HL-60 (cell line): ENCODE results near the gene FBXW4.

Source experiments
- TF ChIP-seq, protein P1 (sequence below): IDR thresholded peaks from one replicate; pipeline ENCODE4 v1.5.1; 2011; ENCODE audit warnings: low read length, control low read depth, inconsistent platforms; ENCODE audit not compliant: insufficient read depth
- TF ChIP-seq, protein P2 (sequence below): IDR thresholded peaks from 2 replicates; pipeline ENCODE4 v1.6.1; 2012; ENCODE audit warnings: low read depth; ENCODE audit not compliant: insufficient replicate concordance

DNA sequence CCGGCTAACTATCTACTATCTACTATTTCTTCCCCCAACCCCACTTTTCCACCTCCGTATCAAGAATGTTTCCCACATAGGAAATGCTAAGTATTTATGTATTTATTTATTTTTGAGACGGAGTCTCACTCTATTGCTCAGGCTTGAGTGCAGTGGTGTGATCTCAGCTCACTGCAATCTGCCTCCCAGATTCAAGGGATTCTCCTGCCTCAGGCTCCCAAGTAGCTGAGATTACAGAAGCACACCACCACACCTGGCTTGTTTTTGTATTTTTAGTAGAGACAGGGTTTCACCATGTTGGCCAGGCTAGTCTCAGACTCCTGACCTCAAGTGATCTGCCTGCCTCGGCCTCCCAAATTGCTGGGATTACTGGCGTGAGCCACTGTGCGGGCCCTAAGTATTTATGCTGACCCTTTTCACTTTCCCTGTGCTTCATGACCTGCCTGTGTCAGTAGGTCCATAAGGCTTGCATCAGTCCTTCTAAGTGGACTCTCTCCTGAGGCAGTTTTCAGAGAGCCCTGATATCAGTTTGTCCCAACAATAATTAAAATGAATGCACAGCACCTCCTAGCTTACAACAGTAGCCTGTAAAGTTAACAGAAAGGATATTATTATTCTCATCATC, 25.7 kb upstream of the FBXW4 start:
- TF ChIP-seq, protein P1, sequence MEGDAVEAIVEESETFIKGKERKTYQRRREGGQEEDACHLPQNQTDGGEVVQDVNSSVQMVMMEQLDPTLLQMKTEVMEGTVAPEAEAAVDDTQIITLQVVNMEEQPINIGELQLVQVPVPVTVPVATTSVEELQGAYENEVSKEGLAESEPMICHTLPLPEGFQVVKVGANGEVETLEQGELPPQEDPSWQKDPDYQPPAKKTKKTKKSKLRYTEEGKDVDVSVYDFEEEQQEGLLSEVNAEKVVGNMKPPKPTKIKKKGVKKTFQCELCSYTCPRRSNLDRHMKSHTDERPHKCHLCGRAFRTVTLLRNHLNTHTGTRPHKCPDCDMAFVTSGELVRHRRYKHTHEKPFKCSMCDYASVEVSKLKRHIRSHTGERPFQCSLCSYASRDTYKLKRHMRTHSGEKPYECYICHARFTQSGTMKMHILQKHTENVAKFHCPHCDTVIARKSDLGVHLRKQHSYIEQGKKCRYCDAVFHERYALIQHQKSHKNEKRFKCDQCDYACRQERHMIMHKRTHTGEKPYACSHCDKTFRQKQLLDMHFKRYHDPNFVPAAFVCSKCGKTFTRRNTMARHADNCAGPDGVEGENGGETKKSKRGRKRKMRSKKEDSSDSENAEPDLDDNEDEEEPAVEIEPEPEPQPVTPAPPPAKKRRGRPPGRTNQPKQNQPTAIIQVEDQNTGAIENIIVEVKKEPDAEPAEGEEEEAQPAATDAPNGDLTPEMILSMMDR: no peak
- TF ChIP-seq, protein P2, sequence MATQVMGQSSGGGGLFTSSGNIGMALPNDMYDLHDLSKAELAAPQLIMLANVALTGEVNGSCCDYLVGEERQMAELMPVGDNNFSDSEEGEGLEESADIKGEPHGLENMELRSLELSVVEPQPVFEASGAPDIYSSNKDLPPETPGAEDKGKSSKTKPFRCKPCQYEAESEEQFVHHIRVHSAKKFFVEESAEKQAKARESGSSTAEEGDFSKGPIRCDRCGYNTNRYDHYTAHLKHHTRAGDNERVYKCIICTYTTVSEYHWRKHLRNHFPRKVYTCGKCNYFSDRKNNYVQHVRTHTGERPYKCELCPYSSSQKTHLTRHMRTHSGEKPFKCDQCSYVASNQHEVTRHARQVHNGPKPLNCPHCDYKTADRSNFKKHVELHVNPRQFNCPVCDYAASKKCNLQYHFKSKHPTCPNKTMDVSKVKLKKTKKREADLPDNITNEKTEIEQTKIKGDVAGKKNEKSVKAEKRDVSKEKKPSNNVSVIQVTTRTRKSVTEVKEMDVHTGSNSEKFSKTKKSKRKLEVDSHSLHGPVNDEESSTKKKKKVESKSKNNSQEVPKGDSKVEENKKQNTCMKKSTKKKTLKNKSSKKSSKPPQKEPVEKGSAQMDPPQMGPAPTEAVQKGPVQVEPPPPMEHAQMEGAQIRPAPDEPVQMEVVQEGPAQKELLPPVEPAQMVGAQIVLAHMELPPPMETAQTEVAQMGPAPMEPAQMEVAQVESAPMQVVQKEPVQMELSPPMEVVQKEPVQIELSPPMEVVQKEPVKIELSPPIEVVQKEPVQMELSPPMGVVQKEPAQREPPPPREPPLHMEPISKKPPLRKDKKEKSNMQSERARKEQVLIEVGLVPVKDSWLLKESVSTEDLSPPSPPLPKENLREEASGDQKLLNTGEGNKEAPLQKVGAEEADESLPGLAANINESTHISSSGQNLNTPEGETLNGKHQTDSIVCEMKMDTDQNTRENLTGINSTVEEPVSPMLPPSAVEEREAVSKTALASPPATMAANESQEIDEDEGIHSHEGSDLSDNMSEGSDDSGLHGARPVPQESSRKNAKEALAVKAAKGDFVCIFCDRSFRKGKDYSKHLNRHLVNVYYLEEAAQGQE: no peak
